GM18519 (cell line): ENCODE results near the gene PCAT6.
"Not testable (repeated sequence)": the region's sequence is repeated elsewhere in the genome, so short reads cannot be mapped to it uniquely, and the experiment has no call there.

Source experiments
- ATAC-seq: cut with Tn5 transposase; IDR thresholded peaks from one replicate; pipeline ENCODE4 v1.9.1; 2021; ENCODE audit warnings: mild to moderate bottlenecking, moderate library complexity; ENCODE audit not compliant: unreplicated experiment, low FRiP score

Gene PCAT6

DNA sequence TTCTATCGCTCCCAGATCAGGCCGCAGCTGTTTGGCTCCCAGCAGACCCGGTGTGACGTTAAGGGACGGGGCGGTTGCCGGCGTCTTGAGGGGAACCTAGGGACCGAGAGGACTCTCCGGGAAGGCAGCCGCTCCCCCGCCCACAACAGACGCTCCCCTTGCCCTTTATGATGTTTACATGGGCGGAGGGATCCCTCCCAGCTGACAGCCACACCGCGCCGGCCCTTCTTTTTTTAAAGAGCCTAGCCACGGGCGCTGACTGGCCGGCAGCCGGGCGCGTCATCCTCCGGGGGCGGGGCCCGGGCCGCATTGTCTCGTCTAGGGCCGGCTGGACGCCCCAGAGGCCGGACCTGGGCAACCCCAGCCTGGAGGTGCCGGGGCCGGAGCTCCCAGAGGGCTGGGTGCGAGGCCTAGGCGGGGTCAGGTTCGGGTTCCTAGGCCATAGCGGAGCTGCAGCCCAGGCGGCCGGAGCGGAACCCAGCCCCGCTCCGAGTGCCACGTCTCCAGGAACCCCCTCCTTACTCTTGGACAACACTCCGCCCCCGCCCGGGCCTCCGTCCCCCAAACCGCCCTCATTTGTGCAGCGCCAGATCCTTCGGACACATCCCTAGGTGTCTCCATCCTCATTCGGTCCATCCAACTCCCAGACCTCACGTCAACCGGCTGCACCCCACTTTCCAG is at the start of gene PCAT6:
Gene PCAT6 (plus strand): TSS at position 340 of the 681 bp plus-strand sequence.
- no peak for ATAC-seq

DNA sequence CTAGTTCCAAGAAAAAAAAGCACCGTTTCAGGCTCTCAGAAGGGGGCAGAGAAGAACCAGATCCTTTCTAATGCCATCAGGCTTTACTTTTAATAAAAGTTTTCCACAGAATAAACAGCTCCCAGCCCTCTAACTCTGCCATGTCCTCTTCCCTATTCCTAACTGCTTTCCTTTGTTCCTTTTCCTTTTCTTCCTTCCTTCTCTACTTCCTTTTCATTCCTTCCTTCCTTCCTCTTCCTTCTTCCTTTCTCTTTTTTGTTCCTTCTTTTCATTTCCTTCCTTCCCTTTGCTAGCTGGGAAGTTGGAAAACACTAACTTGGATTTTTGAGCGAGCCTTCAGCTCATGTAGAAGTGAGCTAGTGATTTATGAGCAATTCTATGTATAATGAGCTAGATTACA is 48.7 kb upstream of the PCAT6 start:
- no peak for ATAC-seq

- no peak for ATAC-seq
Observed at GRCh38 chr1:202765721-202766120, 45.0 kb upstream of the PCAT6 start.

- no peak for ATAC-seq
Observed at GRCh38 chr1:202770135-202770534, 40.6 kb upstream of the PCAT6 start.

GRCh38 chr1:202781180-202781579 is 29.6 kb upstream of the PCAT6 start:
- ATAC-seq = no peak

GRCh38 chr1:202786804-202787203 is 23.9 kb upstream of the PCAT6 start:
- no peak for ATAC-seq

DNA sequence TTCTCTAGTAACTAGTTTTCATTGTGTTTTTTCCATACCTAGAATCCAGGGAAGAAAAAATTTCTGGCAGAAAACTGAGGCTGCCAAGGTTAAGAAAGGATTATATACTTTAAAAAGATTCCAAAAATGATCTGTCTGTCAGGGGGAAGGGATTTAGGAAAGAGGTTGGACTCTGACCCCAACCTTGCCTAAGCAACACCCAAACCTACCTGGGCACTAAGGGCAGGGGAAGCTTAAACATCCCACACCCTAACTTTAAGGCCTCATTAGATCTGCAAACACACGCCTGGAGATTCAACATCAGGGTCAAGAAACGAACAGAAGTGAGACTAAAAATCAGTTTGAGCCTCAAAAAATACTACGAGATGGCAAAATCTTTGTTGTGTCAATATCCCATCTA is 22.0 kb upstream of the PCAT6 start:
- no peak for ATAC-seq

DNA sequence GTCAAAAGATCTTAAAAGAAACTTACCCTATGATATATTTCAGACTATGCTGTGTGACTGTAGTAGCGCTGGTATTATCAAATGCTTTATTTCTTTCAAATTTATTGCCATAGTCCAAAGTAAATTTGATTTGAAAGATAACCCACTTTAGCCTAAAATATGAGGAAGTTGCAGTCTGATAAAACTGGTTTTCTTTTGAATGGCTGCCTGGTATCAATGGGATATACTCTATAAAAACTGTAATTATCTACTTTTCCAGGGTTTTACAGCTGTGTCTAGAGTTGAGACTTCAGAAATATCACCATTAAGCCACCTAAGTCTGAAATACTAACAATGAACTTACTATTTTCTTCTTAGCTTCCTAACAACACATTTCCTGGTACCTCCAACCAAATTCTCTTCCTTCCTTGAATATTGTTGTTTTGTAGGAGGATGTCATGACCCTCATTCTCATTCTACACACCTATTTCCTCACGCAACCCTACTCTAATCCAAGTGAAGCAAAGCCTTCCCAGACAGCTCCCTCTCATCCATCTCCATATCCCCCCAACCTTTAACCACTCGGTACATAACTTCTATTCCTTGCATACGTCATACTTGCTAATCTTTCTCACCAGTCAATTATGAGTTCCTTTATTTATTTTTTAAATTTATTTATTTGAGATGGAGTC is 19.5 kb upstream of the PCAT6 start:
- no peak for ATAC-seq

- ATAC-seq = no peak
Observed at GRCh38 chr1:202794051-202794740, 16.6 kb upstream of the PCAT6 start.

DNA sequence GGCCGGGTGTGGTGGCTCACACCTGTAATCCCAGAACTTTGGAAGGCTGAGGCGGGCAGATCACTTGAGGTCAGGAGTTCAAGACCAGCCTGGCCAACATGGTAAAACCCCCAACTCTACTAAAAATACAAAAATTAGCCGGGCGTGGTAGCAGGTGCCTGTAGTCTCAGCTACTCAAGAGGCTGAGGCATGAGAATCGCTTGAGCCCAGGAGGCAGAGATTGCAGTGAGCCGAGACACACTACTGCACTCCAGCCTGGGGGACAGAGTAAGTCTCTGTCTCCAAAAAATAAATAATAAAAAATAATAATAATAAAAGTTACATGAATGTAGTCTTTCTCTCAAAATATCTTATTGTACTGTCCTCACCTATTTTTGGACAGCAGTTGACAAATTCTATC is 15.8 kb upstream of the PCAT6 start:
- not testable (repeated sequence) for ATAC-seq

- no peak for ATAC-seq
Observed at GRCh38 chr1:202796670-202797069, 14.1 kb upstream of the PCAT6 start.

DNA sequence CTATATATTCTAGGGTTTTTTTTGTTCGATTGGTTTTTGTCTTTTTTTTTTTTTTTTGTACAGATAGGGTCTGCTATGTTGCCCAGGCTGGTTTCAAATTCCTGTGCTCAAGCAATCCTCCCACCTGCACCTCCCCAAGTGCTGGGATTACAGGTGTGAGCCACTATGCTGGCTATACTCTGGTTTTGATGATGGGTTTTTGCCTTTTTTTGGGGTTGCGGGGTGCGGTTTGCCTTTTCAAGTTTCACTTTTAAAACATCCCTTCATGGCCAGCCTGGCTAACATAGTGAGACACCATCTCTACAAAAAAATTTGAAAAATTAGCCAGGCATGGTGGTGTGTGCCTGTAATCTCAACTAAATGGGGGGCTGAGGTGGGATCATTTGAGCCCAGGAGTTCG is 12.5 kb upstream of the PCAT6 start:
- no peak for ATAC-seq

DNA sequence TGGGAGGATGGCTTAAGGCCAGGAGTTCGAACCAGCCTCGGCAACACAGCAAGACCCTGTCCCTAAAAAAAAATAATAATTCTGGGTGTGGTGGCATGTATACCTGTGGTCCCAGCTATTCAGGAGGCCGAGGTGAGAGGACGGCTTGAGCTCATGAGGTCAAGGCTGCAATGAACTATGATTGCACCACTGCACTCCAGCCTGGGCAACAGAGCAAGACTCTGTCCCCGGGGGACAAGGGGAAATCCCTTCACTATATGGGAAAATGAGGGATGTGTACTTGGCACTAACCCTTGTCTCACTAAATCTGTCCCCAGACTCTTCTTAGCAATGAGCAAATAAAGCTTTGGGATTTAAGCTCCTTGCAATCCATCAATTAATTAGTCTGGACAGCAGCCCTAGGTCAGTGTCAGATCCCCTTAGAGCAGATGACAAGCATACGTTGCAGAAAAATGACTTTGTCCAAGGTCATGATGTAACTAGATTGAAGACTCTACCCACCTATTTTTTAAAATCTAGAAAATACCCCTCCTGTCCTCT is 11.9 kb upstream of the PCAT6 start:
- ATAC-seq = no peak

GRCh38 chr1:202800742-202801141 is 10.0 kb upstream of the PCAT6 start:
- ATAC-seq = no peak

- no peak for ATAC-seq
Observed at GRCh38 chr1:202801175-202801574, 9.6 kb upstream of the PCAT6 start.

- ATAC-seq = no peak
Observed at GRCh38 chr1:202802034-202802433, 8.7 kb upstream of the PCAT6 start.

GRCh38 chr1:202802998-202803932 is 7.5 kb upstream of the PCAT6 start:
- ATAC-seq = no peak

- no peak for ATAC-seq
Observed at GRCh38 chr1:202804126-202804525, 6.6 kb upstream of the PCAT6 start.

GRCh38 chr1:202805886-202806844 is 4.6 kb upstream of the PCAT6 start:
- ATAC-seq = no peak
